ENCODE data around the gene METTL21C.

Gene METTL21C

GRCh38 chr13:102670130-102670529, 24.7 kb downstream of the METTL21C start:
- Histone ChIP-seq H3K4me3 (no peak overlapping the region), H3K27ac (no peak overlapping the region)
- no peak for TF ChIP-seq CTCF (IDR thresholded peaks at IDR 0.05)
- no peak for DNase-seq (ENCODE audit: low spot score)

- Histone ChIP-seq H3K4me3 (no peak overlapping the region), H3K27ac (no peak overlapping the region)
- TF ChIP-seq CTCF (IDR thresholded peaks at IDR 0.05): no peak
- DNase-seq (ENCODE audit: low spot score): no peak
Observed at GRCh38 chr13:102667911-102668310, 26.9 kb downstream of the METTL21C start.

GRCh38 chr13:102667023-102667422, 27.8 kb downstream of the METTL21C start:
- Histone ChIP-seq H3K27ac (no peak overlapping the region), H3K4me3 (no peak overlapping the region)
- DNase-seq (ENCODE audit: low spot score): no peak
- no peak for TF ChIP-seq CTCF (IDR thresholded peaks at IDR 0.05)

GRCh38 chr13:102659168-102659713, 35.6 kb downstream of the METTL21C start:
- no peak overlapping the region for H3K4me3 ChIP-seq
- H3K27ac ChIP-seq: no peak overlapping the region
- no peak for DNase-seq (ENCODE audit: low spot score)
- TF ChIP-seq CTCF (IDR thresholded peaks at IDR 0.05): no peak

GRCh38 chr13:102658660-102659059, 36.2 kb downstream of the METTL21C start:
- no peak overlapping the region for H3K4me3 ChIP-seq
- DNase-seq (ENCODE audit: low spot score): no peak
- H3K27ac ChIP-seq: no peak overlapping the region
- no peak for TF ChIP-seq CTCF (IDR thresholded peaks at IDR 0.05)

GRCh38 chr13:102657630-102658029, 37.2 kb downstream of the METTL21C start:
- no peak for TF ChIP-seq CTCF (IDR thresholded peaks at IDR 0.05)
- DNase-seq (ENCODE audit: low spot score): no peak
- no peak overlapping the region for H3K27ac ChIP-seq

GRCh38 chr13:102654756-102655155, 40.1 kb downstream of the METTL21C start:
- TF ChIP-seq CTCF (IDR thresholded peaks at IDR 0.05): no peak
- Histone ChIP-seq H3K4me3 (no peak overlapping the region), H3K27ac (no peak overlapping the region)
- DNase-seq (ENCODE audit: low spot score): no peak

More at GRCh38 chr13:102657630-102658029, 37.2 kb downstream of the METTL21C start:
- H3K4me3 ChIP-seq: no peak overlapping the region

Data from coronary artery (tissue), 2 donors.